HEK293T (cell line): Measurements from ENCODE around the gene CHCT1.

Source experiments
- CTCF ChIA-PET: fragments of 350-600 bp; formaldehyde crosslinking; extraction: SDS; loops from one replicate; lab custom pipeline; 2021; ENCODE audit warnings: antibody characterized with exemption, inconsistent platforms; lab: Yijun Ruan, JAX
- POLR2A ChIA-PET: fragments of 350-600 bp; formaldehyde crosslinking; extraction: SDS; loops from one replicate; lab custom pipeline; 2020; ENCODE audit warnings: antibody characterized with exemption, inconsistent platforms; lab: Yijun Ruan, JAX
- DNase-seq: peaks from one replicate; pipeline ENCODE4 v3.0.0; 2012; ENCODE audit warnings: mixed read lengths; ENCODE audit errors: extremely low spot score
- ARNT ChIP-seq: fragments of 450-650 bp; IDR thresholded peaks from 2 replicates; pipeline ENCODE4 v1.6.1; 2017; ENCODE audit warnings: mild to moderate bottlenecking
- LEF1 ChIP-seq: fragments of 450-650 bp; IDR thresholded peaks from 2 replicates; pipeline ENCODE4 v1.6.1; 2017; ENCODE audit warnings: mild to moderate bottlenecking, borderline replicate concordance
- NFRKB ChIP-seq: fragments of 450-650 bp; IDR thresholded peaks from 2 replicates; pipeline ENCODE4 v1.6.1; 2016; ENCODE audit warnings: mild to moderate bottlenecking, moderate library complexity
- SP1 ChIP-seq: fragments of 450-650 bp; IDR thresholded peaks from 2 replicates; pipeline ENCODE4 v1.6.1; 2017
- ZNF384 ChIP-seq: fragments of 450-650 bp; IDR thresholded peaks from 2 replicates; pipeline ENCODE4 v1.6.1; 2016

CHCT1 gene

DNA sequence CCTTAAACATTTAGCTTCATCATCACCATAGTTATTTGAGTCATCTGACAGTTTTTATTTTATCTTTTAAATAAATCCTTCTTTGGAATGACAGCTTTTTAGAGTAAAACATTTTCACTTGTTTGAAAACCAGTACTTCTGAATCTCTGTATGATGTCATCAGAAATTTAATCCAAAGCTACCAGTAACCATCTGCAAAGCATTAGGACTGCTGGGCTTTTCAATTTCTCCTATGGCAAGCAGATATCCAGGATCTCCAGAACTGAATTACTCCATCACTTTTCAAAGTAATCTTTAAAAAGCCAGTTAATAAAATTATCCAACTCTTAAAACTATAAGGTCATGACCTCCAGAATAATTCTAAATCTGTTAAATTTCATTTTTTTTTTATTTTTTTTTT lies 51.5 kb downstream of the CHCT1 start:
- ChIA-PET POLR2A (no interaction called here), CTCF (no interaction called here)
- no peak for DNase-seq
- TF ChIP-seq NFRKB (no peak), ARNT (no peak), ZNF384 (no peak), SP1 (no peak), LEF1 (no peak)
